HG03159 (cell line): ENCODE measurements around the gene PFKL.
"Not testable (repeated sequence)": the region's sequence is repeated elsewhere in the genome, so short reads cannot be mapped to it uniquely, and the experiment has no call there.

Experiments
- ATAC-seq: cut with Tn5 transposase; IDR thresholded peaks from one replicate; pipeline ENCODE4 v1.9.1; 2021; ENCODE audit warnings: mild to moderate bottlenecking, moderate library complexity; ENCODE audit not compliant: unreplicated experiment

Gene PFKL

GRCh38 chr21:44275041-44275440 is 24.8 kb upstream of the PFKL start:
- no peak for ATAC-seq

DNA sequence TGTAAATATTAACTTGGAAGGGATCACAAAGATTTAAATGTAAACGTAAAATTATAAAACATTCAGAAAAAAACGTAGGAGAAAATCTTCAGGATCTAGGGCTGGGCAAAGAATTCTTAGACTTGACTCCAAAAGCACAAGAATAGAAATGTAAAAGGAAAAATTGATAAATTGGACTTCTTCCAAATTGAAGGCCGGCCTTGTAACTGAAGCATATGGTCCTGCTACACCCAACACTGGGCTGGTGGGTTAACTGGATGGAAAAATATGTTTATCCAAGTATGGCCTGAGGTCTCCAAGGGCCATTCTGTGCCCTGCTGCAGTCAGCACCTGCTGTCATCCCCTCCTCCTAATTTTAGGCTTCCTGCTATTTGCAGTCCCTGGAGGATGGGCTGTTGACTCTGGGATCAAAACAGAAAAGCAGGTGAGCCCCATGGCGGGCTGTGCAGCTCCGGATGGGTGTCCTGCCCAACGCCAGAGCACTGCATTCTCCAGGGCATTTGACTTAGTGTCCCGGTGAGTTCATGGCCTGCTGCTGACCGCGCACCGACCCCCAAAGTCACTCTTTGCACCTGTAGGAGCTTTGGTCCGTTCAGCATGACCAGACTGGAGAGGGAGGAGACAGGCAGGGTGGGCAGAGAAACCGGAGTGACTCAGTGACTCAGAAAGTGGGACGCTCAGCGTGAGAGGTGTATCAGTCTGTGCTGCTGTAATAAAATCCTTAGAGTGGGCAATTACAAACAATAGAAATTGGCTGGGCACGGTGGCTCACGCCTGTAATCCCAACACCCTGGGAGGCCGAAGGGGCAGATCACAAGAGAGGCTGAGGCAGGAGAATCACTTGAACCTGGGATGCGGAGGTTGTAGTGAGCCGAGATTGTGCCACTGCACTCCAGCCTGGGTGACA is 20.2 kb upstream of the PFKL start:
- no peak for ATAC-seq

DNA sequence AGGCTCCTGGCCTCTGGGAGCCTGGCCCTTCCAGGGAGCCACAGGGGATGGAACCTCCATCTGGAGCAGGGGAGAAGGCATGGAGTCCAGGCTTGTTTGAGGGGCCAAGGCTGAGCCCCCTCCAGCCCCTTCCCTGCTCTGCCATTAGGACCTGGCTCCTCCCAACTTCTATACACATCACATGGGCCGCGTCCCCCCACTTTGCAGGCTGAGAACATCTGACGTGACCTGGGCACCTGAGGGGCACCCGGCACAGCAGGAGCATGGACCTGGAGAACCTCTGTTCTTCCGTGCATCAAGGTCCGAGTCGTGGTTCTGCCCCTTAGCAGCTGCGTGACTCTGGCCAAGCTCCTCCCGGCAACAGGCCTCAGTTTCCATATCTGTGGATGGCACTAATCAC is 18.1 kb upstream of the PFKL start:
- no peak for ATAC-seq

DNA sequence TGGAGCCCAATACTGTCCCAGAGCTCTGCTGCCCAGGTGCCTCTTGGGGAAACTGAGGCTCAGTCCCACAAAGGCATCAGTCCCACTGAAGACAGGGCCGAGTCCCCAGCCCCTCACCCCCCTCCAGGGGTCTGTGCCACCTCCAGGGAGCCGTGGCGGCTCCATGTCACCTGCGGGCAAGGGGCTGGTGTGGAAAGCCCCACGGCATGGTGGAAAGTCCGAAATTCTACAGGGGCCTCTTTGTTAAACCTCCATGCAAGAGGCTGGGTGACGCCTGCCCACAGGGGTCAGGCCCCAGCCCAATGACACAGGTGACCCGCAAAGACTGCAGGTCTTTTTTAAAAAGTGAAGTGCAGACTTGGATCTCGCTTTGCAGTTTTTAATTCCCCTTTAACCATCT is 17.5 kb upstream of the PFKL start:
- no peak for ATAC-seq

GRCh38 chr21:44283211-44283785 is 16.6 kb upstream of the PFKL start:
- not testable (repeated sequence) for ATAC-seq

- no peak for ATAC-seq
These were observed 15.9 kb upstream of the PFKL start for GRCh38 chr21:44283948-44284347.

DNA sequence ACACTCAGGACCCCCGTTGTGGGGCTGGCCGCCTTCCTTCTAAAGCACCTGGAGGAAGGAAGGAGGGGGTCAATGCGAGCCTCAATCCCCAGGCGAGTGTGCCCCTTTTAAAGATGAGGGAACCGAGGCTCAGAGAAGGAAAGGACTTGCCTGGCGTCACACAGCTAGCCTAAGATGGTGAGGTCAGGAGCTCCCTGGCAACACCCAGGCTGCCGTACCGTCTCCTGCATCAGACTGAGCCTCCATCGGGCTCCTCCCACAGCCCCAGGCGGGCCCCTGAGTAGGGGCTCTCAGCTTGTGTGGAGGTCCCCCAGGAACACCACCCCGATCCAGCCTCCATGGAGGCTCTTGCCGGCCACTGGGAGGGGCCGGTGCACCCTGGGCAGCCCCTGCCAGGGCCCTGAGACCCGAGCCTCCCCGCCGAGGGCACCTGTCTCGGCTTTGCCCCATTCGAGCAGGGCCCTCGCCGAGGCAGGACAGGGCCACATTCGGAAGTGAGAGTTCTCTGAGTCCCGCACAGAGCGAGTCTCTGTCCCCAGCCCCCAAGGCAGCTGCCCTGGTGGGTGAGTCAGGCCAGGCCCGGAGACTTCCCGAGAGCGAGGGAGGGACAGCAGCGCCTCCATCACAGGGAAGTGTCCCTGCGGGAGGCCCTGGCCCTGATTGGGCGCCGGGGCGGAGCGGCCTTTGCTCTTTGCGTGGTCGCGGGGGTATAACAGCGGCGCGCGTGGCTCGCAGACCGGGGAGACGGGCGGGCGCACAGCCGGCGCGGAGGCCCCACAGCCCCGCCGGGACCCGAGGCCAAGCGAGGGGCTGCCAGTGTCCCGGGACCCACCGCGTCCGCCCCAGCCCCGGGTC is 14.5 kb upstream of the PFKL start, which contains the start of gene AIRE:
Gene AIRE, plus strand, starts transcription at position 739 of the 855 bp plus-strand sequence. CDS start 131 bp downstream, outside the sequence.
- no peak for ATAC-seq

GRCh38 chr21:44286086-44286715 is 13.7 kb upstream of the PFKL start:
- ATAC-seq, result no peak

- ATAC-seq, result no peak
These were observed 12.9 kb upstream of the PFKL start for GRCh38 chr21:44286716-44287632.

DNA sequence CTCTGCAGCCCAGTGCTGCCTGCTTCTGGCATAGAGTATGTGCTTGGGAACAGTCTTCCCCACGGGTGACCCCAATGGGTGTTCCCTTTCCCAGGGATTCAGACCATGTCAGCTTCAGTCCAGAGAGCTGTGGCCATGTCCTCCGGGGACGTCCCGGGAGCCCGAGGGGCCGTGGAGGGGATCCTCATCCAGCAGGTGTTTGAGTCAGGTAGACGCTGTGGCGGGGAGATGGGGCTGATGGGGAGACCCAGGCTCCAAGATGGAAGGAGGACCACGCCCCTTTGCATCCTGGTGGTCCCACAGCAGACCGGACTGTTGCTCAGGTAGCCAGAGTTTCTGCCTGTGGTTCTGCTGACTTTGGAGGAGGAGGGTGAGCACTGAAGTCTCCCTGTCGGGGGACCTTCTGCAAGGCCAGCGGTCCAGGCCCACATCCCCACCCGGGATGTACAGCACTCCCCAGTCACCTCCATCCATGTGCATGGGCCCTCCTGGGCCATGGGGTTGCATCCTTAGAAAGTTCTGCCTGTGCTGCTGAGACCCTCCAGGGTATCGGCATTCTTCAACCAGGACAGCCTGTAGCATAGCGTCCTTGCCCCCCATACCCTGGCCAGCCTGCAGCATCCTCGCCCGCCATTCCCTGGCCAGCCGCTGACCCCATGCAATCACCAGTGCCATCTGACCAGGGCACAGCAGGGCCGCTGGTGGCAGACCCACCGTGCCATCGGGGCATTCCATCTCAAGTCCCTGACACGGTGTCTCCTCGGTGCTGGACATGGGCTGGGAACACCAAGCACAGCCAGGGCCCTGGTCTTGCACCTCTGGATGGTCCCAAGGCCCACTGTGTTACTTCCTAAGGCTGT is 11.4 kb upstream of the PFKL start:
- no peak for ATAC-seq

- no peak for ATAC-seq
These were observed 10.4 kb upstream of the PFKL start for GRCh38 chr21:44289381-44290010.

DNA sequence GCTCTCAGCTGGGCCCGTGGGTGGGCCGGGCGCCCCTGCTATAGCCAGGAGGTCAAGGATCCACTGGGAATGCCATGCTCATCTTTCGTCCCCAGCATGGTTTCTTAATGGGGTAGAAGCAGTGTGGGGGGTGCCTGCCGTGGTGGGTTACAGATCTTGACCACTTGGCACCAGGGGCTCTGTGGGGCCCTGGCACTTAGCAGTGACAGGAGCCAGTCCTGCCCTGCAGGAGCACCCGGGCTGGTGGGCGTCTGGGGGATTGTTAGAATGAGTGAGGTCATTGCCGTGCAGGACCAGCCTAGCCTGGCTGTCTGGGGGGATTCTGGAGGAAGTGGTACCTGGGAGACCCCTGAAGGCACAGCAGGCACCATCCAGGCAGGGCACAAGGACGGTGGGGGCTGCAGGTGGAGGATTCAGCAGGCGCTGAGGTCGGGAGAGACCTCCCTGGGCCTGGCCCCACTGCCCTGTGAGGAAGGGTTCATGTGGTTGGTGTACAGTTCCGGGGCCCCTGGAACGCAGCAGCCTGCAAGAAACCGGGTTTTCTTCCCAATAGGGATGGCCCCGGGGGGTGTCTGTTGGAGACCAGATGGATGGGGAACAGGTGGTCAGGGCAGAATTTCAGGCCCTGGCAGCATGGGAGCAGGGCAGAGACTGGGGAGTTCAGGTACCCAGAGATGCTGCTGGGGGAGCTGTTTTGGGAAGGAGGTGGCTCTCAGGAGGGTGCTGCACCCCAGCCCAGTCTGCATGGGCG is 9.4 kb upstream of the PFKL start:
- no peak for ATAC-seq

GRCh38 chr21:44291078-44291935 is 8.5 kb upstream of the PFKL start:
- no peak for ATAC-seq

DNA sequence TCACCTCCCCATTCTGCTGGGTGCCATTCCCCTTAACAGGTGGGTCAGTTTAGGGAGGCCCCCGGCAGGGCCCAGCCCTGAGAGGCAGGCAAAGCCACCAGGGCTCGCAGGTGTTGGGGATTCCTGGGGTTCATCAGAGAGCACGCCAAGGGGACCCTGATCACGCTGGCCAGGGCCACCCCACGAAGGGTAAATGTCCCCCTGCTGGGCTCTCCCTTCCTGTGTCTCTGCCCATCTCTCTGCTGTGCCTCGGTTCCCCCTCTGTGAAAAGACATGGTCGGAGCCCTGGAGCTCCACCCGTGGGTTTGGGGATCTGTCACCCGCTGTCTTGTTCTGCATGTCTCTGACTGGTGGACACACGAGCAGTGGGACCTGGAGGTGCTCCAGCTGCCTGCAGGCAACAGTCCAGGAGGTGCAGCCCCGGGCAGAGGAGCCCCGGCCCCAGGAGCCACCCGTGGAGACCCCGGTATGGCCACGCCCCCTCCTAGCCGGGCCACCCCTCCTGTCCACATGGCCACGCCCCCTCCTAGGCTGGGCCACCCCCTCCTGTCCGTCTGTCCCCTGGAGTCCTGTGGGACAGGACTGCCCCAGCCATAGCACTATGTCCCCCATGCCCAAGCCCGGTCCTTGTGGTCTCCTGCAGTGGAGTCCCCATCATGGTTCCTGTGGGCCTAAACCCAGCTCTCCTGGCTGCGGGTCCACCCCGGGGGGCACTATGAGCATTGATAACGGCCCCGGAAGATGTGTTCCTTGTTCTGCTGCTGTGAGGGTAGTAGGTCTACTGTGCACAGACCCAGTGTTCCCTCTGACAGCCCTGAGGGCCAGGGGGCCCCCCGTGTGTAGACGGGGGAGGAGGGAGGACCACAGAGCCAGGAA is 7.7 kb upstream of the PFKL start:
- no peak for ATAC-seq

- ATAC-seq, result no peak
These were observed 7.0 kb upstream of the PFKL start for GRCh38 chr21:44292812-44293195.
